NCI-H1694 (cell line): ENCODE measurements around the gene ETV6.

Source experiments
- DNase-seq: peaks from one replicate; lab custom pipeline; 2025; lab: John Stamatoyannopoulos, UW

Gene ETV6

DNA sequence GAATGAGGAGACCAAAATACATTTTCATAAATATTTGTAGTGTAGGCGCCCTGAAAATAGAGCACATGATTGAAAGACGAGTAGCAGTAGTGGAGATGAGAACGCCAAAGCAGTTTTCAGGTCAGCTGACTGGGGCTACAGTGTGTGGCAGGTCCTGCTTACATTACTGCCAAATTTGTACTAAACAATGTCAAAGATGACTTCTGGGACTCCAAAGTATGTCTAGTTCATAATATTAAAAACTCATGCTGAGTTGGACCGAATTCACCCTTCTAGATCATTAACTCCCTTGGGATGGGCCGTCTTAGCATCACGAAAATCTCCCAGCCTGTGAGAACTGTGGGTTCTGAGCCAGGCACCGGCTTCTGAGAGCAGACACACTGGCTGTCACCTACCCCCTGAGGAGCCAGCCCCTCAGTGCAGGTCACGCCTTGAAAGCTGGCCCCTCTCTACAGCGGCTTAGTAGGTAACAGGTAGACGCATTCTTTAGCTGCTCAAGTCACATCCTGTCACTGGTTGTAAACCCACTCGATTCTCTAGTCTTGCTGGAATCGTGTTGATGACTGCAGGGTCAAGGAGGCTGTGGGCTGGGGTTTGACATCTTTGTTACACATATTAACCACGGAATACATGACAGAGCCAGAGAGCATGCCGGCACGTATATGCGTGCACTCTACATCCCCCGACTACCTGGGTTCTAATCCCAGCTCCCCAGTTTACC, 210.4 kb downstream of the ETV6 start:
- DNase-seq = no peak

DNA sequence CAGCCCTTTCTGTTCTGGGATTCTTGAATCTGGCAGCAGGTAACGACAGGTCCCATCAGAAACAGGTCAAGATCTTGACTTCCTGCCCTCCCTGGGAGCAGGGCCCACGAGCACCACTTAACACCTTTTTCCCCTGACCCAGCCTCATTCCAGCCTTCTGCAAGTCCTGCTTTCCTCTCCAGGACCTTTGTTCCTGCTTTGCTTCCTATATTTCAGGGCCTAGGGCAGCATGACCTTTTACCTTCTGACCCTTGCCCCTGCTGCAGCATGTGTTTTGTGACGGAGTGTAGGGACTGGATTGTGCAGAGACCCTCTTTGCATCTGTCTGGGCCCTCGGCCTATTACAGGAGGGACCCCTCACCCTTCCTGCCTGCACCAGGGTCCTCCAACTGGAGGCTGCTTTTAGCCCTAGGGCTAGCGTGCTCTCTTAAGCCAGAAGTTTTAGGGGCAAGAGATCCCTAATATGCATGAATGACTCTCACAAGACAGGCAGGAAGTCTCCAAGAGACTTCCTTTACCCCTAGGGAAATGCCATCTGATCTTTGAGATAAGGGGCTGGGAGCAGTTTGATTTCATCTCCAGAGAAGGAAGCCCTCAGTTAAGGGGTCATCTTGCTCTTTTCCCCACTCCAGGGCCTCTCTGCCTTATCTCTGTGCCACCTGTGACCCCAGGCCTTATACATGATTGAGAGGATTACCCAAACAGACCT, 211.8 kb downstream of the ETV6 start:
- DNase-seq = no peak

DNA sequence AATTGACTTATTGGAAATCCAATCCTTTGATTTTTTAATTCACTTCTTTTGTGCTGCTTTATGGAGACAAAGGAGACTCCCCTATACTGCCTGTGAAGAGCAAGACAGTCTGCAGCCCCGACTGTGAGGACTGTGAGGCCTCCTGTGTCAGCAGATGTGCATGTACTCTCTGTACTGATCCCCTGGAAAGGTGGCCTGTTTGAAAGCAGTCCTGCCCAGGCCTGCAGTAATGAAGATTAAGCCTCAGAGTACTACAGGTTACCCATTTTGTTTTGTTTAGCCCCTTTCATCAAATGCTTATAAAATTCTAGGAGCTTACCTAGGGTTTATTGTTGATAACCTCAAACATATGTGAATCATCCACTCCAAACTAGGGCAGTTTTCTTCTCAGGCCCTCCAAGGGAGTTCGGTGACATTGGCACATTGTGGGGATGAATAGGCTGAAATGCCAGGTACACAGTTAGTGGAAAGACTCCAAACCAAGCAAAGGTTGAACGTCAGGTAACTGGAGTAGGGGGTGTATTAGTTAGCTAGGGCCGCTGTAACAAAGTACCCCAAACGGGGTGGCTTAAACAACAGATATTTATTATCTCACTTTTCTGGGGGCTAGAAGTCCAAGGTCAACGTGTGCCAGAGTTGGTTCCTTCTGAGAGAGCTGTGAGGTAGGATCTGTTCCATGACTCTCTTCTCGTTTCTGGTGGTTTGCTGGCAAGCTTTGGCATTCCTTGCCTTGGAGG, 212.6 kb downstream of the ETV6 start:
- DNase-seq = no peak

DNA sequence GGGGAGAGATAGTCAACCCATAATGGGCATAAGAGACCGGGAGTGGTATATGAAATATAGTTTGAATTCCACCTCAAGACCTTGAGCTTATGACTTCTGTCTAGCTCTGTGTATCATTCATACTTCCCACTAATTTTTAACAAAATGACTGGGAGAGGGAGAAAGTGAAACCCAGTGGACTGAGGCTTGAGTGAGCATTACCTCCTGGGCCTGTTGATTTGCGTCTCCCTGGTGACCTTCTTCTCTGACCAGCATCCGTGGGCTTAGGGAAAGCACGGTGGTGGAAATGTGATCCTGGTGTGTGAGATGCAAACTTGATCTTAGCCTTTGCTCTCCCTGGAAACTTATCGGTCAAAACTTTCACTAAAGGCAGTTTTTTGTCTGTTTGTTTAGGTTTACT, 213.3 kb downstream of the ETV6 start:
- no peak for DNase-seq

DNA sequence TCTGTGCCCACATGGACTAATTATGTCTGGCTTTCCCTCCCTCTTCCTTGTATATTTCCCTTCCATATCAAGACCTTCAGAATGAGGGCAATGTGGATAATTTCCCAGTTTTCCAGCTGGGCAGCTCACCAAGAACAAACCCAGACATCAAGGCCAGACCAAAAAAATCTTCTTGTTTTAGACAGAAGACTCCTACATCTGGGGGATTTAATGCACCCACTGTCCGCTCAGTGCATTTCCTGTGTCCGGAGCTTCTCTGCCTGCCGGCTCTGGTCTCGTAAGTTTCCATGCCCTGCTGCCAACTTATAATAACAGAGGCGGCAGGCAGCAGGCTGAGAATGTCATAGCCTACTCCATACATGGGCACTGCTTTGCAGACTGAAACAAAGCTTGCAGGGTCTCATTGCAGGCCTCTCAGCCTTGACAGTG, 214.0 kb downstream of the ETV6 start:
- DNase-seq = no peak

DNA sequence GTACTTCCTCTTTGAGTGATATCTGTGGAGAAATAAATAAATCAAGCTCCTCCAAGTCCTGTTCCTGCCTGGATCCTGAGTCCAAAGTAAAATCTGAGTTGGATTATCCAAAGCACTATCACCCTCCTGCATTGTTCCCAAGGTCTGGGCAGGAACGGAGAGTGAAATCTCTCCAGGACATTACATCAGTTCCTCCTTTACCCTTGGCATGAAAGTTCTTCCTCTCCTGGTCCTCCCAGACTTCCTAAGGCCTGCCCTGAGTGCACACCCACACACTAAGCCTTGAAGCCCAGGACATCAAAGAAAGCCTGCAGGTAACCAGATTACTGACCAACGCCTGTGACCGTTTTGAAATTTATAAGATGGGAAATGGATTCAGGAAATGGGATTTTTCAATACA, 214.5 kb downstream of the ETV6 start:
- DNase-seq = no peak

DNA sequence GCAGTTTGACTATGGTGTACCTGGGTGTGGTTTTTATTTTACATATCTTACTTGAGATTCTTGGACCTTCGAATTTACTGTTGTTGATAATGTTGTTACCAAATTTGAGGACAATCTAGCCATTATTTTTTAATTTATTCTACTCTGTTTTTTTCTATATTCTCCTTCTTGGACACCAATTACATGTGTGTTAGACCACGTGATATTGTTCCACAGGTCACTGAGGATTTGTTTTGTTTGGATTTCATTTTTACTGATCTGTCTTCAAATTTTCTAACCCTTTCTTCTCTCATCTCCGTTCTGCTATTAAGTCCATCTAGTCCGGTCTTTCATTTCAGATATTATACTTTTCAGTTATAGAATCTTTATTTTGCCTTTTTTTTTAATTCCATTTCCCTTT, 216.3 kb downstream of the ETV6 start:
- no peak for DNase-seq

DNA sequence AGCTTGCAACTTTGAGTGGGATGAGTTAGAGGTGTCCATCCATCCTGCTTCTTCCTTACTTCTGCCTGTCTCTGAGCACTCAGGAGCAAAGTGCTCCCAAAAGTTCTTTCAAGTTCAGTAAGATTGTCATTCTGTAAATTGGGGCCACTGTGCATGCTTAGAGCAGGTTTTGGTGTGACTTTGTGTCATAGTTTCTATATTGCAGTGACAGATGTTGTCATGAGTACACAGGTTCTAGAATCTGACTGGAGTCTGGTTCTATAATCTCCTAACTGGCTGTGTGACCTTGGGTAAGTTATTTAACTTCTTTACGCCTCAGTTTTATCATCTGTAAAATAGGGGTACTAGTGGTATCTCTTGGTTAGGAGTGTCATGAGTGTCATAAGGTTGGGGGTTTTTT, 218.6 kb downstream of the ETV6 start:
- no peak for DNase-seq

DNA sequence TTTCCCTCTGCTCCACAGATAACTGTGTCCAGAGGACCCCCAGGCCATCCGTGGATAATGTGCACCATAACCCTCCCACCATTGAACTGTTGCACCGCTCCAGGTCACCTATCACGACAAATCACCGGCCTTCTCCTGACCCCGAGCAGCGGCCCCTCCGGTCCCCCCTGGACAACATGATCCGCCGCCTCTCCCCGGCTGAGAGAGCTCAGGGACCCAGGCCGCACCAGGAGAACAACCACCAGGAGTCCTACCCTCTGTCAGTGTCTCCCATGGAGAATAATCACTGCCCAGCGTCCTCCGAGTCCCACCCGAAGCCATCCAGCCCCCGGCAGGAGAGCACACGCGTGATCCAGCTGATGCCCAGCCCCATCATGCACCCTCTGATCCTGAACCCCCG, 219.9 kb downstream of the ETV6 start:
- no peak for DNase-seq

DNA sequence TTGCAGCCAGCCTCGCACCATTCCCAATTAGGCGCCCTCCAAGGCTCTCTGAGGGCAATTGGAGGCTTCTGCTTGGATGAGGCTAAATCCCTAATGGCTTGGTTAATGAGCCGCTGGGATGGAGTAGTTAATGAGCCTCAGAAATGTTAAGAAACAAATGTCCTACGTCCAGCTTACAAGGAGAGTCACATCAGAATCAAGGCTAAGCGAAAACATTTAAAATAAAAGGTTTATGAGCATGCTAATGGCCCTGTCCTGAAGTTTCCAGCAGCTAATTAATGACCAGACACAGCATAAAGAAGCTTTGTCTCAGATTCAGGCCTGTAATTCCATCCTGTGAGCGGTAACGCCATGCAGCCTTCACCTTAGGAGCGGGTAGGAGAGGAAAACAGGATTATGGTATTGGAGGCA, 220.6 kb downstream of the ETV6 start:
- no peak for DNase-seq

DNA sequence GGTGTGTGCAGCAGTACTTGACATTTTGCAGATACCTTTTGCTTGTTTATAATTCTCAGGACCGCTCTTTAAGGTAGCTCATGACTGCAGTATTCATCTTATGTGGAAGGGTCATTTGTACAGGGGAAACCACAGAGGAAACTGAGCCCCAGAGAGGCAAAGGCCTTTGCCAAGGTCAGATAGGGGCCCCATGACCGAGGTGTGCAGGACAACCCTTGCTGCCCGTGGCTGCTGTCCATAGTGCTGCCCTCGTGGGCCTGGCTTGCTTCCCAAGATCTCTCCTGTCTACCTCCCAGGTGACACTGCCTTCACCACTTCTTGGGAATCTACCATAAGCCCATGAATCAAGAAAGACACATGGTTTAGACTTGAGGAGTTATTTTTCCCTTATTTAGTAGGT, 222.6 kb downstream of the ETV6 start:
- no peak for DNase-seq

DNA sequence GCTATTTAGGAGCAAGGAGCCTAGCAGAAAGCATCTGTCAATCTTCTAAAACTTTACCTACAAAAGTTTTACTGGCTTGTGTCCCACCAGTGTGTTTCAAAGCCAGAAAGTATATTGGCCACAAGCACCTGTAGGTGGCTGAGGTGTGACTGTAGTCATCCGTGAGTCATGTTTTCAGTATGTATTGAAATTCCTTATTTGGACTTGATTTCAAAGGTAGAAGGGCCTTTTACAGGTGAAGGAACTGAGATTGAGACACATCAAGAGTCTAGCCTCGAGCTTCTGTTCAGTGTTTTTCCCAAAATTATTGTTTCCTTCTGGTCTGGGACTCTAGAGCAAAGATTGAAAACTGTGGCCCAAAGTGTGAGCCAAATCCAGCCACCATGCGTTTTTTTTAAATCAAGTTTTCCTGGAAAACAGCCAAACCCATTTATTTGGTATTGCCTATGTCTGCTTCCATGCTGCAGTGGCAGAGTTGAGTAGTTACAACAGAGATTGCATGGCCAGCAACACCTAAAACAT, 226.0 kb downstream of the ETV6 start:
- DNase-seq = peak; percentile 23

DNA sequence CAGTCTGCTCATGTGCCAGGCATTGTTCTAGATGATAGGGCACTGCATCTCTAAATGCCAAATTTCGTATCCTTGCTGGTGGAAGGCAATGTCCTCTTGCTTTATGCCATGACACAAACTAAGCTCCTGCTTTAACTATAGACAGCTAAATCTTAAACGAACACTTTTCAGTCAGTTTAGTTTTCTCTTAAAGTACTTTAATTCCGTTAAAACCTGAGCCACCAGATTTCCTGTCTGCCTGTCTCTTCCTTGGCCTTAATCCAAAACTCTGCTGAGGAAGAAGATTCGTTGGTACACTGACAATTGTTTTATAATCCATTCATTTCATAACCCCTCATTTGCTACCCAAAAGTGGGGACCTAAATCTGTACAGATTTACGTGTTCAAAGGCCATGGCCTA, 226.8 kb downstream of the ETV6 start:
- no peak for DNase-seq

DNA sequence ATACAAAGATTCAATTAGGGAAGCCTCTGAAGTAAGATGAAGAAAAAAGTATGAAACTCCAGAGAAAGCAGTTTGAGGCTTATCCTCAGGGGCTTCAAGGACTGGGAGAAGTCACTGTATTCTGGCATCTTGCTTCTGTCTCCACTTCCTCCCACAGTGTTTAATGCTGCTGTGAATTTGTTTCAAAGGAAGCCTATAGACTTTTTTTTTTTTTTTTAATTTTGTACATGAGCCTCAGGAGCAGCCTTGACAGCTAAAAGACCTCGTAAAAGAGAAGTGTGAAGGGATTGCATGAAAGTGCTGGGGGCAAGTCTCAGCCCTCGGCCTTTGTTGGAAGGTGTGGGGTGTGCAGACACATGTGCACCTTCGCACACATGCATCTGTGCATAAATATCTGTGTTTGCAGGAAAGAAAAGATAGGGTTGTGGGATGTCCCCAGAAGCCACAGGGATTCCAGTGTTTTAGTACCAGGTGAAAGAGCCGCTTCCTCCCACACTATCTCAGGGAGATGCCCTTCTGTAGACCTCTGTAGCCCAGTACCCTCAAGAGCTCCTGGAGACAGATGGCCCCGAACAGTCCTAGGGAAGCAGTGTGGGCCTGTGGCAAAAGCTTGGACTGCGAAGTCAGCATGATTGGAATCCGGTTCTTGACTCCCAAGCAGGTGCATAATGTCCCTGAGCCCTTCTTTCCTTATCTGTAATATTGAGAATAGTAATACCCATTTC, 227.8 kb downstream of the ETV6 start:
- no peak for DNase-seq

DNA sequence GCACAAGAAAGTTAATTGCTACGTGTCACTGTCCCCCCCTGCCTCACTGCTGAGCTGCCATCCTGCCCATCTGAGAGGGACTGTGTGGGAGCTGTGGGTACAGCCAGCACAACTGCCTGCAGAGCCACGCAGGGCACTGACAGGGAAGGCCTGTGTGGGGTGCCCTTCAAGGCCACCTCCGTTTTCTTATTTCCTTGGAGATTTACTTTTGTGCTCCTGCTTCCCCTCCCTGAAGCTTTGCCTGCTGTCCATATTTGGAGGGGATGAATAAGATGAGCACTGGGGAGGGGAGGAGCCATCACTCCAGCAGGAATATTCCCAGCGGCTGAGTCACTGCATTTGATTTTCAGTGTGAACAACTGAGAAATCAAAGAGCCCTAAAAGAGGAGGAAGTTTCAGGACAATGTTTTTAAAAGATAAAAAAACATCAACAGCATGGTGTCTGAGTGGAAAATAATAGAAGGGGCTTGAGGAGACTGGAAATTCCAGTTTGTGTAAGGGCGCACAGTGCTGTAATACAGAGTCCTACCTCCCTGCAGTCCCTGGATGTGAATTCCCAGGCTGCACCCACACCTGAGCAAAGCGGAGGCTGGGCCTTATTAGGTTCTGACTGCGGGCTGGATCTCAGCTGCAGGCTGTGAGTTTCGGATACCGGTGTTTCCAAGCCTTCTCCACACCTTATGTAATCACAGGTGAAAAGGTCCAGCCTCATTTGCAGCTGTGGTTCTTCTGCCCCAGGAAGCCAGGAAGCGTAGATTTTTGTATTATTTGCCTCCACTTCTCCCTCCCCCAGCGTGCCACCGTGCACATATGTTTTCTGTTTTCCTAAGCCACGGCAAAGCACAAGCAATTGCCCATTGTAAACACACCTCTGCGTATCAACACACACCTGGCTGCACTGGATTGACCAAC, 228.7 kb downstream of the ETV6 start:
- peak; percentile 51 for DNase-seq

DNA sequence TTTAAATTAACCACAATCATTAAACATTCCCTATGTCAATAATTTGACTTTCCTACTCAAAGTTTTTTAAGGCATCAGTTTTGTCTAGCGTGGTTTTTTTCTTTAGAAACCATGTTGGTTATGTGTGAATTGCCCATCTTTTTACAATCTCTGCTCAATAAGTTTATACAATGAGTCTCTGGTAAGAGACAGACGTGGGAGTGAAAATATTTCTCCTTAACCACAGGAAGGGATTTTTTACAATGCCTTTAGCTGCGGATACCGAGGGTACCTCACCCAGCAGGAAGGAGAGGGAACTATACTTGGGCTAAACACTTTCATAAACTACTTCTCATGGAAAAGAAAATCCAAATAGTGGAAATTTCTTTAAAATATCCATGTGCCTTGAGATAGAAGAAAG, 229.8 kb downstream of the ETV6 start:
- DNase-seq = no peak

DNA sequence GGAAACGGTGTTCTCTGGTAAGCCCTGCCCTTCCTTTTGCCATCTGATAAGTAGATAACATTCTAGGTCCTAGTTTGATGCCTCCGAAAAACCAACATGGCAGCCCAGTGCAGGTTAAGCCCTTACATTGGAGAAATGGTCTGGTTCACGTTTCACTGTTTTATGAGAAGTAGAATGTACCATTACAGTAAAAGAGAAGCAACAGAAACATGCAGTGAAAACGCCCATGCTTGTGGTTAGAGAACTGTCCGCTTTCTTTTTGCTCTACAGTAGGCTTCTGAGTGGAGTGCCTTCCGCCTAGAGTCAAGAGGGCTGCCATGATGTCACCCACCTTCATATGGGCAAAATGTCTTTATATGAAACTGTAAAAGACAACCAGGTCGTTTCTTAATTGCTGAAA, 230.9 kb downstream of the ETV6 start:
- no peak for DNase-seq

DNA sequence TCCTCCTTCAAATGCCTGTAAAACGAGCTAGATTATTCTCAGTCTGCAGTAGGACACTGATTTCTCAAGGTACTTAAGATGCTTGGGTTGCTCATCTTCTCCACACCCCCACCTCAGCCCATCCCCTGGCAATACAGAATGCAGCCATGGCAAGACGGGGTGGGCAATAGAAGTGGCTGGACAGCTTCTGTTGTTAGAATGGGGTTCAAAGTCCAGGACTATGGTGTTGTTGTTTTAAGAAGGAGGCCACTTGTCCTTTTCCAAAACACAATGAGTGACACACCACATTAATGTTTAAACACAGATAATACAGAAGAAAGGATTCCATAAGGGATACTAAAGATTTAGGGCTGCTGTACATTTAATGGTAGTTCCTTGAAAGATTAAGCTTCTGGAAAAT, 232.4 kb downstream of the ETV6 start:
- DNase-seq = no peak

DNA sequence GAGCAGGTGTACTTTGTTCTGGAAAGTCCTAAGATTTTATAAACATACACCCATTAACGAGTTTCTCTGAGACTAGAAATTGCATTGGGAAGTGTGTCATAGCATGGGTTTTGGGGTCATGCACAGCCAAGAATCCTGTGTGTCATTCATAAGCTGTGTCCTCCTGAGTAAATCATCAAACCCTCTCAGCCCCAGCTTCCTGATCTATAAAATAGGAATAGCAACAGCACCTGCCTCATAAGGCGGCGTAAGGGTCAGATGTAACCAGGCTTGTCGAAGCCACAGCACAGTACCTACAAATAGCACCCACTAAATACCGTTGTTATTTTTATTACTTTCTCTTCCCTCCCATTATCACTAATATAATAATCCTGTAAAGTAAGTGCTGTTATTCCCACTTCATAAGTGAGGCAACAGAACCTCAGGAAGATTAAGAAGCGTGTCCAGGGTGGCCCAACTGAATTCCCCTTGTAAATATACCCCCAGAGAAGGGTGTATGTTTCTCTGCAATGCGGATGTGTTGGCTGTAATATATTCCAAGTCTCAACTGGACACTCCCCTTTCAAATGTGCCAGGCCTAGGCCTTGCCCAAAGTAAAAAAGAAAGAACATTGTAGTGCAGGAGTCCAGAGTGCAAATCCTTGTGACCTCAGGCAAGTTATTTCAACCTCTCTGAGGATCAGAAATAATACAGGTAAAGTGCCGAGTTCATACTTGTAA, 233.0 kb downstream of the ETV6 start:
- DNase-seq = no peak

DNA sequence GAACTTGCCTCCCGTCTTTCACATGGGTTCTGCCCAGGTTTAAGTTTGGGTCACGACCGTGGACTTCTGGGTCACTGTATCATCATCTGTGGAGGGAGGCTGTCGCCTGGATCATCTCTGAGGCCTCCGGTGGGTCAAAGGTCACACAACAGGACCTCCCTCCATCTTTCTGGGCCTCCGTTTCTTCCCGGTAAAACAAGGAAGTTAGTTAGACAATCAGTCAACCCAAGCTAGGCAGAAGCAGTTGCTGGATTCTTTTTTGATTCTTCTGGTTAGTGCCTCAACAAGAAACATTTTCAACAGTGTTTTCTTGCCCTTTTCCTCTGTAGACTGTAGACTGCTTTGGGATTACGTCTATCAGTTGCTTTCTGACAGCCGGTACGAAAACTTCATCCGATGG, 234.6 kb downstream of the ETV6 start:
- DNase-seq = no peak

DNA sequence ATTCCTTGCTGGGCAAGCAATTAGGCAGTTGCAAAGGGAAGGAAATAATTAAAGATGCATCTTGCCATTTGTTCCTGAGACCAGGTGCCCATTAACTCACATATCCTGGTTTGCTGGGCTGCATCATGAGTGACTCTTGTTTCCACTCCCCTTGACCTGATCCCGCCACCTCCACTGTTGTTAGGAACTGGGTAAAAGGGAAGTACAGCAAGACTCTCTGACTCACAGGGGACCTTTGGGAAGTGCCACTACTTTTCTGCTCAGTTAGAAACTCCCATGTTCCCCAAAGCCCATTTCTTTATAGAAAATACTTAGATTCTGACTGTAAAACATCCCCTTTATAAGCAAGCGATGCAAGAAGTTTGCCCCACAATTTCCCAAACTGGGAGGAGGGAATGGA, 235.2 kb downstream of the ETV6 start:
- no peak for DNase-seq
